WTC11 (cell line): Measurements from ENCODE around the gene ZBTB25. TPM values are rescaled to one million over a fixed set of nuclear protein-coding genes. Genes with fewer than 3 reads are reported as not detected.
A peak's percentile ranks its signal among the peaks of the same experiment; 100 is the strongest.

Source experiments
- ATAC-seq: fragments of 200-7000 bp; cut with Tn5 transposase; 2 replicates; pipeline ENCODE4 v1.10.0; 2021; ENCODE audit warnings: mild to moderate bottlenecking, moderate library complexity
- CTCF ChIA-PET: fragments of 300-600 bp; sonication (Branson Sonifier 250); formaldehyde crosslinking; loops from one replicate; lab custom pipeline; 2021; ENCODE audit warnings: antibody characterized with exemption; lab: Charles Lee
- POLR2A ChIA-PET: fragments of 350-600 bp; sonication (Branson Sonifier 250); formaldehyde crosslinking; loops from one replicate; lab custom pipeline; 2021; ENCODE audit warnings: antibody characterized with exemption; lab: Charles Lee
- DNase-seq: peaks from one replicate; pipeline ENCODE4 v3.0.0; 2021; ENCODE audit warnings: low spot score
- H3K27ac Mint-ChIP-seq: 2 replicates; pipeline ENCODE4 v1.8.0; 2021; ENCODE audit warnings: mixed read lengths
- H3K27me3 Mint-ChIP-seq: 2 replicates; pipeline ENCODE4 v1.8.0; 2021; ENCODE audit warnings: low read depth, mild to moderate bottlenecking, moderate library complexity, mixed read lengths
- H3K36me3 Mint-ChIP-seq: 2 replicates; pipeline ENCODE4 v1.8.0; 2021; ENCODE audit warnings: mixed read lengths
- H3K4me1 Mint-ChIP-seq: 2 replicates; pipeline ENCODE4 v1.8.0; 2022; ENCODE audit warnings: mixed read lengths
- H3K4me3 Mint-ChIP-seq: 2 replicates; pipeline ENCODE4 v1.8.0; 2021; ENCODE audit warnings: mild to moderate bottlenecking, moderate library complexity, mixed read lengths
- H3K9me3 Mint-ChIP-seq: 2 replicates; pipeline ENCODE4 v1.8.0; 2021; ENCODE audit warnings: mixed read lengths
- ATF6 ChIP-seq: sonication (generic); formaldehyde crosslinking; IDR thresholded peaks from 2 replicates; pipeline ENCODE4 v1.8.1; 2023; ENCODE audit warnings: mild to moderate bottlenecking, missing genetic modification reagents
- CDX4 ChIP-seq: fragments of 250-450 bp; sonication (Bioruptor Pico); IDR thresholded peaks from 2 replicates; pipeline ENCODE4 v1.9.0; 2021; ENCODE audit warnings: moderate library complexity, mild to moderate bottlenecking, inconsistent platforms, borderline replicate concordance
- E2F1 ChIP-seq: sonication (generic); formaldehyde crosslinking; IDR thresholded peaks from 2 replicates; pipeline ENCODE4 v1.8.0; 2022; ENCODE audit warnings: mild to moderate bottlenecking, missing genetic modification reagents
- ESRRA ChIP-seq: sonication (generic); formaldehyde crosslinking; IDR thresholded peaks from 2 replicates; pipeline ENCODE4 v1.8.1; 2022; ENCODE audit warnings: mild to moderate bottlenecking, missing genetic modification reagents, borderline replicate concordance
- ETV6 ChIP-seq: sonication (generic); formaldehyde crosslinking; IDR thresholded peaks from 2 replicates; pipeline ENCODE4 v1.8.1; 2022; ENCODE audit warnings: mild to moderate bottlenecking, missing genetic modification reagents
- FOXK1 ChIP-seq: sonication (generic); formaldehyde crosslinking; IDR thresholded peaks from 2 replicates; pipeline ENCODE4 v1.8.0; 2022; ENCODE audit warnings: mild to moderate bottlenecking, moderate library complexity, missing genetic modification reagents
- GABPB1 ChIP-seq: sonication (generic); formaldehyde crosslinking; IDR thresholded peaks from 2 replicates; pipeline ENCODE4 v1.8.1; 2023; ENCODE audit warnings: mild to moderate bottlenecking, missing genetic modification reagents
- GRHL2 ChIP-seq: fragments of 250-450 bp; sonication (Bioruptor Pico); IDR thresholded peaks from 2 replicates; pipeline ENCODE4 v1.8.0; 2022; ENCODE audit warnings: mild to moderate bottlenecking, moderate library complexity; ENCODE audit not compliant: insufficient replicate concordance, severe bottlenecking
- HMGA2 ChIP-seq: fragments of 250-450 bp; sonication (Bioruptor Pico); IDR thresholded peaks from 2 replicates; pipeline ENCODE4 v1.4.0; 2021; ENCODE audit warnings: mild to moderate bottlenecking, moderate library complexity
- JUN ChIP-seq: sonication (generic); formaldehyde crosslinking; IDR thresholded peaks from 2 replicates; pipeline ENCODE4 v1.8.0; 2023; ENCODE audit warnings: mild to moderate bottlenecking, missing genetic modification reagents
- MLX ChIP-seq: sonication (generic); formaldehyde crosslinking; IDR thresholded peaks from 2 replicates; pipeline ENCODE4 v1.8.1; 2023; ENCODE audit warnings: mild to moderate bottlenecking, missing genetic modification reagents, moderate library complexity
- NFATC4 ChIP-seq: fragments of 250-450 bp; sonication (Bioruptor Pico); IDR thresholded peaks from 2 replicates; pipeline ENCODE4 v1.9.0; 2021; ENCODE audit warnings: mild to moderate bottlenecking
- NFYB ChIP-seq: sonication (generic); formaldehyde crosslinking; conservative IDR thresholded peaks from 2 replicates; pipeline ENCODE4 v1.8.0; 2022; ENCODE audit warnings: low read depth, missing genetic modification reagents
- NR1H2 ChIP-seq: sonication (generic); formaldehyde crosslinking; IDR thresholded peaks from 2 replicates; pipeline ENCODE4 v1.9.0; 2021; ENCODE audit warnings: mild to moderate bottlenecking, moderate library complexity, missing genetic modification reagents
- NR2C2 ChIP-seq: sonication (generic); formaldehyde crosslinking; IDR thresholded peaks from 2 replicates; pipeline ENCODE4 v1.8.0; 2022; ENCODE audit warnings: mild to moderate bottlenecking, missing genetic modification reagents
- PRDM15 ChIP-seq: sonication (generic); formaldehyde crosslinking; IDR thresholded peaks from 2 replicates; pipeline ENCODE4 v1.8.0; 2022; ENCODE audit warnings: missing genetic modification reagents
- PRRX2 ChIP-seq: fragments of 250-450 bp; sonication (Bioruptor Pico); IDR thresholded peaks from 2 replicates; pipeline ENCODE4 v1.8.0; 2021; ENCODE audit warnings: mild to moderate bottlenecking
- RELA ChIP-seq: sonication (generic); formaldehyde crosslinking; IDR thresholded peaks from 2 replicates; pipeline ENCODE4 v1.8.1; 2022; ENCODE audit warnings: missing genetic modification reagents, mild to moderate bottlenecking, borderline replicate concordance
- RORB ChIP-seq: fragments of 250-450 bp; sonication (Bioruptor Pico); IDR thresholded peaks from 2 replicates; pipeline ENCODE4 v1.9.0; 2021; ENCODE audit warnings: mild to moderate bottlenecking
- TCF7 ChIP-seq: sonication (generic); formaldehyde crosslinking; IDR thresholded peaks from 2 replicates; pipeline ENCODE4 v1.8.0; 2022; ENCODE audit warnings: mild to moderate bottlenecking, low read depth, missing genetic modification reagents, moderate library complexity
- ZBTB21 ChIP-seq: sonication (generic); formaldehyde crosslinking; IDR thresholded peaks from 2 replicates; pipeline ENCODE4 v1.8.1; 2023; ENCODE audit warnings: mild to moderate bottlenecking, missing genetic modification reagents, borderline replicate concordance
- ZNF138 ChIP-seq: sonication (generic); formaldehyde crosslinking; conservative IDR thresholded peaks from 2 replicates; pipeline ENCODE4 v1.8.1; 2022; ENCODE audit warnings: mild to moderate bottlenecking, moderate library complexity, missing genetic modification reagents
- ZNF219 ChIP-seq: sonication (generic); formaldehyde crosslinking; IDR thresholded peaks from 2 replicates; pipeline ENCODE4 v1.8.0; 2023; ENCODE audit warnings: missing genetic modification reagents, mild to moderate bottlenecking, borderline replicate concordance
- total RNA-seq: library from RNA; stranded (reverse); gene quantifications from 3 replicates; pipeline ENCODE4 v1.2.3, GENCODE V29; 2021

The ZBTB25 gene
- total RNA-seq, 1 experiment from 2014 or later: 11.9 TPM

GRCh38 chr14:64504310-64504896, 765 bp upstream of the ZBTB25 start, which contains the start of gene ZBTB1 (continued):
- no peak for TF ChIP-seq TCF7 (CRISPR knock-in tag)
- 0 out of 2 replicates have a peak, but pooled peaks have one; percentile 22 for TF ChIP-seq ZBTB21
- no peak for TF ChIP-seq GABPB1 (CRISPR knock-in tag)
- TF ChIP-seq ATF6 (CRISPR knock-in tag): no peak
- no peak for TF ChIP-seq NR2C2
- no peak; the same call in 1 of the 2 replicates for TF ChIP-seq ESRRA
- no peak for TF ChIP-seq ZNF219 (CRISPR knock-in tag)
- TF ChIP-seq ETV6 (CRISPR knock-in tag): no peak
- TF ChIP-seq GRHL2: no peak
- peak; percentile 10; the same call in 1 of the 2 replicates for TF ChIP-seq FOXK1 (CRISPR knock-in tag)
- peak; percentile 33; the same call in 1 of the 2 replicates for TF ChIP-seq NFYB (CRISPR knock-in tag)
- 0 out of 2 replicates have a peak, but pooled peaks have one; percentile 64 for TF ChIP-seq NFATC4 (CRISPR knock-in tag)
- TF ChIP-seq RORB (CRISPR knock-in tag): no peak
- no peak for TF ChIP-seq E2F1 (CRISPR knock-in tag)
- TF ChIP-seq JUN (CRISPR knock-in tag): no peak
- TF ChIP-seq ZNF138 (CRISPR knock-in tag): no peak
- TF ChIP-seq NR1H2 (CRISPR knock-in tag): no peak
- TF ChIP-seq PRRX2 (CRISPR knock-in tag): no peak

- ChIA-PET CTCF (interaction anchor here (3.3 kb wide), 1 partner anchor 8 kb away, joined by 10 read pairs; no protein-coding TSS in a partner anchor), POLR2A (interaction anchor here (0.5 to 2.8 kb wide), 4 partner anchors 18 to 972 kb away, joined by 3 to 10 read pairs (median 4); partner anchors contain the start of genes HSPA2 and MTHFD1)
- DNase-seq: no peak
- TF ChIP-seq PRDM15 (CRISPR knock-in tag): no peak
- TF ChIP-seq NFYB (CRISPR knock-in tag): no peak
- no peak for TF ChIP-seq ATF6 (CRISPR knock-in tag)
- TF ChIP-seq HMGA2: no peak
- TF ChIP-seq RELA (CRISPR knock-in tag): no peak
- no peak for TF ChIP-seq RORB (CRISPR knock-in tag)
- no peak for TF ChIP-seq CDX4 (CRISPR knock-in tag)
- TF ChIP-seq MLX (CRISPR knock-in tag): no peak; the same call in 1 of the 2 replicates
Observed at GRCh38 chr14:64502887-64503433, 678 bp downstream of the ZBTB25 start.

More at GRCh38 chr14:64502887-64503433, 678 bp downstream of the ZBTB25 start:
- peaks cover 44% of the 10 kb centered on the region for H3K4me1 Mint-ChIP-seq
- peak overlapping the region; percentile 96 for H3K27ac Mint-ChIP-seq
- H3K36me3 Mint-ChIP-seq: peaks cover 6% of the 10 kb centered on the region
- no peak for ATAC-seq
- no peaks in the 10 kb centered on the region for H3K27me3 Mint-ChIP-seq
- H3K9me3 Mint-ChIP-seq: no peaks in the 10 kb centered on the region
- peak overlapping the region; percentile 81 for H3K4me3 Mint-ChIP-seq
